Keratinocyte (primary cell): ENCODE results near the gene CFAP43.

Source experiments
- CTCF ChIP-seq, 3 experiments: IDR thresholded peaks in 1 of 3; conservative IDR thresholded peaks in 1 of 3; optimal IDR thresholded peaks in 1 of 3; 2 replicates in 2 of 3; 3 replicates in 1 of 3; pipeline versions ENCODE3 to v1.5.1; 2011; ENCODE audit warnings: low read length in 3 of 3, mild to moderate bottlenecking in 3 of 3, moderate library complexity in 2 of 3, control low read depth in 1 of 3, inconsistent platforms in 1 of 3; ENCODE audit not compliant: insufficient read depth in 2 of 3; ENCODE audit errors: extremely low read depth in 1 of 3
- EZH2 ChIP-seq: IDR thresholded peaks from one replicate; pipeline ENCODE4 v1.6.1; 2012; ENCODE audit warnings: inconsistent platforms, mild to moderate bottlenecking, low read length, moderate library complexity

- TF ChIP-seq CTCF (optimal IDR thresholded peaks at IDR 0.05 in 1 of 3, IDR thresholded peaks at IDR 0.05 in 1 of 3, conservative IDR thresholded peaks at IDR 0.05 in 1 of 3; ENCODE audit: extremely low read depth in 1 of 3, insufficient read depth in 2 of 3, low read length in 3 of 3): no peak
- no peak for TF ChIP-seq EZH2
Measured at GRCh38 chr10:104138131-104138530, 94.0 kb downstream of the CFAP43 start.
